NCI-H2081 treated with DMSO at 0.1 percent for 48 hours (cell line): ENCODE measurements around the gene IL3.
"Not testable (repeated sequence)": the region's sequence is repeated elsewhere in the genome, so short reads cannot be mapped to it uniquely, and the experiment has no call there.

Experiments
- DNase-seq: peaks from one replicate; lab custom pipeline; 2025; lab: John Stamatoyannopoulos, UW

IL3 gene

DNA sequence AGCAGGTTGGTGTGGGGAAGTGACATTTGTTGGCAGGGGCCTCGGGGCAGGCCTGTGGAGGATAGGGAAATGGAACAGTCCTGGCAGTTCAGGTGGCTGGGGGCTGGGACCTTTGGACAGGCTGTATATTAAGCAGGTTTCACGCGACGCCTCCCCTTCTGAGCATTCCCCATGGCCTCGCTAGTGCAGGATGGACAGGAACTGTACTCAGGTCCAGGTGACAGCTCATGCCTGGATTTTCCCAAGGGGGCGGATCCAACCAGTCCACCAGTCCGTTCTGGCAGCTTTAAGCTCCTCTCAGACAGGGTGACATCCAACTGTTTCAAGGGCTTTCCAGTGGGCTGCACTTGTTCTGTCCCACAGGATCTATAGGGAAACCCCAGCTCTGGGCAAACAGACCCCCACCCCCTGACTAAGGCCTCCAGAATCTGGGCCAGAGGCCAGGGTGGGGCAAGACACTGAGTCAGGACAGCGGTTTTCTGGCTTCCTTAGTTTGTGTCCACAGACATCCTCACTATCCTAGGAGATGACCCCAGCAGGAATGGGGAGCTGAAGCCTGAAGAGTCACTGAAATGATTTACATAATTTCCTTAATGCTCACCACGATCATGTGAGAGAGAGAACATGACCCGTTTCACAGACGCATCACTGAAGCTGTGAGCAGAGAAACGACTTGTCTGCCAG lies 34.1 kb downstream of the IL3 start:
- no peak for DNase-seq

DNA sequence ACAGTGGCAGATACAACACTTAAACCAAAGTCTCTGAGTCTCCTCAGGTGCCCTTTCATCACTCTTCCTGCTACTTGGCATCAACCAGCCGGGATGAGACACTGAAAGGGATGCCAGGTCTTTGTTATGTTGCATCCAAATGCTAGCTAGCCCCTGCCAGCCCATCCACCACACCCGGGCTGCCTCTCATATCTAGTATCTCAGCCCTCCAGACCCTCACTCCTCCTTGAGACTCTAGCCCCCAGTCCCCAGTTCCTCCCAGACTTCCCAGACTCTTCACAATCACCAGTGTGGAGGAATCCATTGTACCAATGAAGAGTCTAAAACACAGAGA lies 34.6 kb downstream of the IL3 start:
- DNase-seq, result no peak

- DNase-seq, result no peak
These were observed 35.0 kb downstream of the IL3 start for GRCh38 chr5:132095424-132095972.

- DNase-seq, result no peak
These were observed 36.4 kb downstream of the IL3 start for GRCh38 chr5:132096904-132097303.

GRCh38 chr5:132098151-132098594 lies 37.7 kb downstream of the IL3 start:
- DNase-seq, result no peak

GRCh38 chr5:132098621-132099020 lies 38.2 kb downstream of the IL3 start:
- DNase-seq, result no peak

GRCh38 chr5:132099076-132099748 lies 38.8 kb downstream of the IL3 start:
- DNase-seq, result no peak

DNA sequence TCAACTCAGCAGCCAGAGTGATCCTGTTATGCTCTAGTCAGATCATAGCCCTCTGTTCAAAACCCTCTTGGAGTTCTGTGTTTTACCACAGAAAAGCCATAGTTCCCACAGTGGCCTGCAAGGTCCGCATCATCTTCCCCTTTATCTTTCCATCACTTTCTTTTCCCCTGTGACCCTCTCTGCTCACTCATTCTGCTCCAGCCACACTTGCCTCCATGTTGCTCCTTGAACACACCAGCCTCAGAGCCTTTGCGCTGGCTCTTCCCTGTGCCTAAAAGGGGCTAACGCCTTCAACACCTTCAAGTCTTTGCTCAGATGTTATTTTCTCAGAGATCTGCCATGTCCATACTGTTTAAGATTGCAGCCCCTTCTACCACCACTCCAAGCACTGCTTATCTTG lies 39.5 kb downstream of the IL3 start:
- DNase-seq, result no peak

DNA sequence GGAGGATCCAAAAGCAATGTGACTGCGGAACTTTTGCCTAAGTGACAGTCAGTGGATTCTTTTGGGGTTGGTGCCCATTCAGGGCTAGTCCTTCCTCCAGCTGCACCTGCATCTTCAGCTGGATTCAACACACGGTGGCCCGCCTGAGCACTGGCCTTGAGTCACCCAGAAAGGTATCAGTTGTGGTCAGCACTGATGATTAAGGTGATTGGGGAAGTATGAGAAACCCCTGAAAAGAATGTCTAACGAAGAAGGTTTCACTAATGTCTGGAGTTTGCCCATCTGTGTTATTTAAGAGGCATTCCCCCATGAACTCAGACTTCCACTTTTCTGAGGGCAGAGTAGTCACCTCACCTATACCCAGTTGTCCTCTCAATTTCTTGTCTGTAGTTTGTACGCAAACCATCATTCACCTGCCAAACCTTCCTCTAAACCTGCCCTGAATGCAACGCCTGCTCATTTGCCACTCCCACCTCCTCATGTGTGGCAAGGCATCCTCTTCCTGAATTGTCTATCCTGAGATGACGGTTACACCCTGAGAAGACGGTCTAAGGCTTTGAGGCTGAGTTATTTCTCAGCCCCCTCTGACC lies 40.3 kb downstream of the IL3 start:
- no peak for DNase-seq

DNA sequence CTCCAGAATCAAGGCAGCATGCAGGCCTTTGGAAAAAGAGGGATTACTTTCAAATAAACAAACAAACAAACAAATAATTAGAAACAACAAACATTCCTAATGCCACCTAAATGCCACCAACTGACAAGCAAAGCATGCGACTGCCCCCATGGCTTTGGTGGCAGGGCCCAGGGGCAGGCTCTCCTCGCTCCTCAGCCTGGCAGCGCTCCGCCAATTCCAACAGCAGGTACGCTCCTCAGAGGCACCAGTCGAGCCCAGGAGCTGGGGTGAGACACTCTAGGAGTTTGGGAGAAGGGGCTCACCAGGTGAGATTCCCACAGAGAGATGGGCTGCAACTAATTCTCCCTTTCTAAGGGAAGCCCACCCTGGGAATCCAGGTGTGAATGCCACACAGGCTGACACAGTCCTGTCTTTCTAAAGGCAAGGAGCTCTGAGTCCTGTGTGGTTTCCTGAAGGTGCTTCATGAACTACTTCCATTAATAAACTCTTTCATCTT lies 41.0 kb downstream of the IL3 start:
- DNase-seq, result no peak

- DNase-seq, result no peak
These were observed 41.7 kb downstream of the IL3 start for GRCh38 chr5:132102101-132102701.

- DNase-seq, result no peak
These were observed 42.5 kb downstream of the IL3 start for GRCh38 chr5:132102944-132103331.

DNA sequence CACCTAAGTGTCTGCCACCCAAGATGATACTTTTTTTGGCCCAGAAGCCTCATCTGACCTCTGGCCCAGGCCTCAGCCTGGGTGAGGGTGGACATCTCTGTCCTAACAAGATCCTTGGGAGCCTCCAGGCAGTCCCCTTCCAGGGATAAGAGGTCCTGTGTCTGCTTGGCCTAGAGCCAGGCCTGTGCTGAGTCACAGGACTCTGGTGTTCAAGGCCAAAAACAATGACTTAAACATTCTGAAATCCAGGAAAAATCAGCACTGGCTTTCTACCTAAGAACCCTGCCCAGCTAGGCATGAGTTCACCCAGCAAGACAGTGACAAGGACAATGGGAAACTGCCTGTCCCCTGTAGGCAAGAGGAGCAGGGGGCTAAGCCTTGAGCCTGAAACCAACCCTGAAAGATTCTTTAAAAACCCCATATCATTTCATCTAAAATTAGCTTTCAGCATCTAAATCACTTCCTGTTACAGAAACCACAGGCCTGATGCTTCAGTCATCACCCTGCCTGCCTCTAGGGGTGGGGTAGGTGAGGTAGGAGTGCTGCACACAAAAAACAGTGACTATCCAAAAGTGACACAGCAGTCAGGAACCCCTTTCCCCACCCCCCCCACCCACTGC lies 43.0 kb downstream of the IL3 start:
- DNase-seq, result no peak

DNA sequence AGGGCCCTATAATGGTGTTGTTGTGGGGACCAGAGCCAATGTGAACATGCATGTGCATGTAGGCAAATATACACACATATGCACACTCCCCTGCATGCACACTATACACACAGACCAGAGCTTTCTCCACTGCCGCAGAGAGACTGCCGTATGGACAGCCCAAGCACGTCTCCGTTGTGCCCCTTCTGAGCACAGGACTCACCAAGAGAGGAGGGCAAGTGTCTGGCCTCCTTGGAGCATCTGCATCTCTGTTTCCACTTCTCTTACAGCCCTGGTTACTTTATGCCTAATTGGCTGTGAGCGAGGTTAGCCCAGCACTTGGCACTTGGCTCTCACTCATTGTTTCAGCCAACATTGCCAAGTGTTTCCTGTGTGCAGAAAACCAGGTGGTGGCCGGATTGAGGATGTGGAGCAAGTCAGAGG lies 43.5 kb downstream of the IL3 start:
- no peak for DNase-seq

DNA sequence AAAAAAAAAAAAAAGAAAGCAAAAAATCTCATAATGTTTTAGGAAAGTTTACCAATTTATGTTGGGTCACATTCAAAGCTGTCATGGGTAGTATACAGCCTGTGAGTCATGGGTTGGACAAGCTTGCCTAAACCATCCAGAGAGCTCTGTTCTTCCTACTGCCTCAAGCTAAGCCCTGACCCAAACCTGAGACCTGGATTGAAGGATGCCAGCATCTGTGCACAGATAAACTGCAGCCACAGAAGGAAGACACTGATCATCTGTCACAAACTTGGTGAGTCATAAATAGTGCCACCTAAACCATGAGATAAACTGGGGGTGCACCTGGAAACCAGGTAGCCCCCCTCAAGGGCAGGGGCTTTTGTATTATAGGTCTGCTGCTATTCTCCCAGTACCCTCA lies 44.1 kb downstream of the IL3 start:
- DNase-seq, result no peak

DNA sequence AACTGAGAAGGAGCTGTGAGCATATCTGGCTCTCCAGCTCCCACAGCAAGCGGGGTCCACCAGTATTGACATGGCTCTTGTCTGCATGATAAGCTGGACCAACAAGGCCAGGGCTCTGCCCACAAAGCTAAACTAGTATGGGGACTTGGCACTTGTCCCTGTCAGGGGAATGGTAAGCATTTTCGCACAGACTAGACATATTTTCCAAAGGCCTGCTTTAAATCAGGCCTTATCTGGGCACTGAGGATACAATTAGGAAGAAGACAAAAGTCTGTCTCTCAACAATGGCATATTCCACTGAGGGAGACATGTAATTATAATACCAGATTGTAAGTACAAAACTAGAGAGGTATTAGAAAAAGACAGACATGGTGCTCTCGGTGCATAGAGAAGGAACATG lies 45.2 kb downstream of the IL3 start:
- DNase-seq, result no peak

- not testable (repeated sequence) for DNase-seq
These were observed 48.0 kb downstream of the IL3 start for GRCh38 chr5:132108495-132108894.

DNA sequence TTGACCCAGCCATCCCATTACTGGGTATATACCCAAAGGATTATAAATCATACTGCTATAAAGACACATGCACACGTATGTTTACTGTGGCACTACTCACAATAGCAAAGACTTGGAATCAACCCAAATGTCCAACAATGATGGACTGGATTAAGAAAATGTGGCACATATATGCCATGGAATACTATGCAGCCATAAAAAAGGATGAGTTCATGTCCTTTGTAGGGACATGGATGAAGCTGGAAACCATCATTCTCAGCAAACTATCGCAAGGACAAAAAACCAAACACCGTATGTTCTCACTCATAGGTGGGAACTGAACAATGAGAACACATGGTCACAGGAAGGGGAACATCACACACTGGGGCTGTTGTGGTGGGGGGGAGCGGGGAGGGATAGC lies 48.5 kb downstream of the IL3 start:
- DNase-seq, result not testable (repeated sequence)

GRCh38 chr5:132109494-132110053 lies 49.1 kb downstream of the IL3 start:
- no peak for DNase-seq

DNA sequence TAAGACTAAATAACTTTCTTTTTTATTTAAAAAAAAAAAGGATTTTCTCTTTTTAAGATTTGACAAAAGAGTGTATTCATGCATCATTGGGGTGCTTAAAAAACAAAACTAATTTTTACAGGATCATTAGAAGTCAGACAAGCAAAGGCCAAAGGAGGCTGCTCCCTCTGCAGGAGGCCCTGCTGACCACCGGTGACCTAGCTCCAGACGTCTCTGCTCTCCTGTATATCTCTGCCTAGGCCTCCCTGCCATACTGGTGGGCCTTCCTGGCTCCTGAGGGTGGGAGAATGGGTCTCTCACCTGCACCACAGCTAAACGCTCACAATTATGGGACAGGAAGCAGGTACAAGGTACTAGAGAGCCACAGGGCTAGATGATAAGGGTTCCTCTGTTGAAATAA lies 49.7 kb downstream of the IL3 start:
- DNase-seq, result no peak

DNA sequence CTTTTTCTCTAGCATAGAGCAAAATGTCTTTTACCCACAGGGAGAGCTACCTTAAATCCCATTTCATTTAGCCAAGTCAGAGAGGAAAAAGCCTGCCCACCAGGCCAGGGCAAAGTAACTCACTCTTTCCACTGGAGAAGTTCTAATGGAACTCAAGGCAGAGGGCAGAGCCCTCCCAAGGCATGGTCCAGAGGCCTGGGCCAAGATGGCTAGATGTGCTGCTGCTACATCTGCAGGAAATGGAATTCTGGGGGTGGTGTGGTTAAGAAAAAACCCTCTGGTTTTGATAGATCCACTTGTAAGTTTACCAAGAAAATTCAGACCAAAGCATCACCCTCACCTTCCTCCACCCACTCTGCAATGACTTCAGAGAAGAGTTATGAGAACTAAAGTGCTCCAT lies 50.5 kb downstream of the IL3 start:
- no peak for DNase-seq

- no peak for DNase-seq
These were observed 51.7 kb downstream of the IL3 start for GRCh38 chr5:132112111-132112510.
